Glutamatergic neuron (in vitro differentiated cells): ENCODE data around the gene MAGEA6. TPM values are rescaled to one million over a fixed set of nuclear protein-coding genes. Genes with fewer than 3 reads are reported as not detected.
A peak's percentile ranks its signal among the peaks of the same experiment; 100 is the strongest.
"Not testable (repeated sequence)": the region's sequence is repeated elsewhere in the genome, so short reads cannot be mapped to it uniquely, and the experiment has no call there.

Experiments
- DNase-seq: peaks from one replicate; pipeline ENCODE4 v3.0.0; 2022
- H3K27ac Mint-ChIP-seq: one replicate; pipeline ENCODE4 v1.8.0; 2020; ENCODE audit warnings: mild to moderate bottlenecking, mixed read lengths, inconsistent platforms; ENCODE audit not compliant: unreplicated experiment
- H3K27me3 Mint-ChIP-seq: one replicate; pipeline ENCODE4 v1.8.0; 2020; ENCODE audit warnings: mild to moderate bottlenecking, moderate library complexity, mixed read lengths, inconsistent platforms; ENCODE audit not compliant: unreplicated experiment
- H3K36me3 Mint-ChIP-seq: one replicate; pipeline ENCODE4 v1.8.0; 2020; ENCODE audit warnings: mild to moderate bottlenecking, mixed read lengths, inconsistent platforms; ENCODE audit not compliant: unreplicated experiment
- H3K4me1 Mint-ChIP-seq: one replicate; pipeline ENCODE4 v1.8.0; 2020; ENCODE audit warnings: mild to moderate bottlenecking, low read depth, mixed read lengths, inconsistent platforms; ENCODE audit not compliant: unreplicated experiment
- H3K4me3 Mint-ChIP-seq: one replicate; pipeline ENCODE4 v1.8.0; 2020; ENCODE audit warnings: mild to moderate bottlenecking, mixed read lengths, inconsistent platforms; ENCODE audit not compliant: unreplicated experiment
- H3K9me3 Mint-ChIP-seq: one replicate; pipeline ENCODE4 v1.8.0; 2020; ENCODE audit warnings: mild to moderate bottlenecking, moderate library complexity, mixed read lengths, inconsistent platforms; ENCODE audit not compliant: unreplicated experiment
- long read RNA-seq: library from polyadenylated mRNA; unstranded; transcript quantifications from one replicate; pipeline ENCODE4 v2.0.0, GENCODE V29; 2020; ENCODE audit not compliant: unreplicated experiment
- total RNA-seq: library from RNA; stranded (reverse); fragmentation: NEBNext Ultra II Directional; extraction: Animal tissue kit (Norgen Biotek cat#: 25700); gene quantifications from one replicate; pipeline ENCODE4 v1.2.1, GENCODE V29; 2021; ENCODE audit not compliant: unreplicated experiment
- TF ChIP-seq, protein P1 (sequence below): fragments of 200-600 bp; sonication (generic); IDR thresholded peaks from one replicate; pipeline ENCODE4 v1.5.0; 2021; ENCODE audit not compliant: partially characterized antibody, unreplicated experiment

Gene MAGEA6, protein sequence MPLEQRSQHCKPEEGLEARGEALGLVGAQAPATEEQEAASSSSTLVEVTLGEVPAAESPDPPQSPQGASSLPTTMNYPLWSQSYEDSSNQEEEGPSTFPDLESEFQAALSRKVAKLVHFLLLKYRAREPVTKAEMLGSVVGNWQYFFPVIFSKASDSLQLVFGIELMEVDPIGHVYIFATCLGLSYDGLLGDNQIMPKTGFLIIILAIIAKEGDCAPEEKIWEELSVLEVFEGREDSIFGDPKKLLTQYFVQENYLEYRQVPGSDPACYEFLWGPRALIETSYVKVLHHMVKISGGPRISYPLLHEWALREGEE
- 0.32 TPM for total RNA-seq
- long read RNA-seq, result 0 reads

GRCh38 chrX:152769549-152770289, at the start of gene MAGEA6:
Gene MAGEA6, minus strand, starts transcription at chrX:152769689. Its CDS starts 2,039 bp downstream, at chrX:152767650.
- H3K9me3 Mint-ChIP-seq, H3K27ac Mint-ChIP-seq, H3K4me1 Mint-ChIP-seq, H3K36me3 Mint-ChIP-seq, H3K27me3 Mint-ChIP-seq, DNase-seq, H3K4me3 Mint-ChIP-seq: not testable (repeated sequence)

- TF ChIP-seq, protein P1, sequence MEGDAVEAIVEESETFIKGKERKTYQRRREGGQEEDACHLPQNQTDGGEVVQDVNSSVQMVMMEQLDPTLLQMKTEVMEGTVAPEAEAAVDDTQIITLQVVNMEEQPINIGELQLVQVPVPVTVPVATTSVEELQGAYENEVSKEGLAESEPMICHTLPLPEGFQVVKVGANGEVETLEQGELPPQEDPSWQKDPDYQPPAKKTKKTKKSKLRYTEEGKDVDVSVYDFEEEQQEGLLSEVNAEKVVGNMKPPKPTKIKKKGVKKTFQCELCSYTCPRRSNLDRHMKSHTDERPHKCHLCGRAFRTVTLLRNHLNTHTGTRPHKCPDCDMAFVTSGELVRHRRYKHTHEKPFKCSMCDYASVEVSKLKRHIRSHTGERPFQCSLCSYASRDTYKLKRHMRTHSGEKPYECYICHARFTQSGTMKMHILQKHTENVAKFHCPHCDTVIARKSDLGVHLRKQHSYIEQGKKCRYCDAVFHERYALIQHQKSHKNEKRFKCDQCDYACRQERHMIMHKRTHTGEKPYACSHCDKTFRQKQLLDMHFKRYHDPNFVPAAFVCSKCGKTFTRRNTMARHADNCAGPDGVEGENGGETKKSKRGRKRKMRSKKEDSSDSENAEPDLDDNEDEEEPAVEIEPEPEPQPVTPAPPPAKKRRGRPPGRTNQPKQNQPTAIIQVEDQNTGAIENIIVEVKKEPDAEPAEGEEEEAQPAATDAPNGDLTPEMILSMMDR, result no peak
- DNase-seq, result no peak
- Mint-ChIP-seq H3K27ac (peak overlapping the region; percentile 28), H3K27me3 (no peaks in the 10 kb centered on the region), H3K9me3 (no peaks in the 10 kb centered on the region), H3K4me1 (peaks cover 11% of the 10 kb centered on the region), H3K36me3 (no peaks in the 10 kb centered on the region), H3K4me3 (no peak overlapping the region)
Observed at GRCh38 chrX:152819266-152819665, 49.8 kb upstream of the MAGEA6 start.

DNA sequence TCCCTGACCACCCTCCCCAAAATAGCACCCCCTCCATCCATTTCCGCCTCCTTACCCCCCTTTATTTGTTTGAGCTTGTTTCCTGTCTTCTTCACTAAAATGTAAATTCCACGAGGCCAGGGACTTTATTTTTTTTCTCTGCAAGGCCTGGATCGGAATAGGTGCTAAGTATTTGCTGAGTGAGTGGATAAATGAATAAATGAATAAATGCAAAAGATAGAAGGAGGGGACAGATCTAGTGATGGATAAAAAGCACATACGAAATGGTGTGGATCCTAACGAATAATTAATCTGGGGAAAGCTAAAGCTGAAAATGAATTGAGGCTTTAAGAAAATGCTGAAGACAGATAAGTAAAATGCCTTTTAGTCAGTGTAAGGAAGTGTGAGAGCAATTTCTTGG, 48.9 kb upstream of the MAGEA6 start:
- no peaks in the 10 kb centered on the region for H3K36me3 Mint-ChIP-seq
- H3K9me3 Mint-ChIP-seq, result peaks cover 2% of the 10 kb centered on the region
- no peaks in the 10 kb centered on the region for H3K27me3 Mint-ChIP-seq
- peak overlapping the region; percentile 28 for H3K27ac Mint-ChIP-seq
- peaks cover 12% of the 10 kb centered on the region for H3K4me1 Mint-ChIP-seq
- no peak for DNase-seq
- H3K4me3 Mint-ChIP-seq, result no peak overlapping the region
- TF ChIP-seq, protein P1, result no peak

- Mint-ChIP-seq H3K9me3 (peaks cover 2% of the 10 kb centered on the region), H3K27ac (no peak overlapping the region)
Observed at GRCh38 chrX:152817078-152817764, 47.7 kb upstream of the MAGEA6 start.

DNA sequence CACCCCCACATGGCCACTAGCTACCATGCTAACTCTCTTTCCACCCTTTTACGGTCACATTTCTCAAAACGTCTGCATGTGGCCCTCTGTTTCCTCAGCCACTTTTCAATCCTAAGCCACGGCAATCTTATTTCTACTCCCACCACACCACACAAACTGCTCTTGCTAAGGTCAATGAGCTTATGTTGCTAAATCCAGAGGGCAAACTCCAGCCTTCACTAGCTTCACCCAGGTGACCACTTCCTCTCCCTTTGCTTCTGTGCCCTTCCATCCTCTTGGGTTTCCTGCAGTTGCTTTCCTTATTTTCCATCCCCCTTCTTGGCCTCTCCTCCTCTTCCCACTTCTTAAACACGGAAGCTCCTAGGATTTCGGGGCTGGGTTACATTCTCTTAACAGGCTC, 44.6 kb upstream of the MAGEA6 start:
- Mint-ChIP-seq H3K27me3 (no peaks in the 10 kb centered on the region), H3K4me1 (peaks cover 22% of the 10 kb centered on the region), H3K27ac (no peak overlapping the region), H3K4me3 (no peak overlapping the region), H3K9me3 (peaks cover 5% of the 10 kb centered on the region), H3K36me3 (no peaks in the 10 kb centered on the region)
- DNase-seq, result no peak
- TF ChIP-seq, protein P1, result no peak

More at GRCh38 chrX:152817078-152817764, 47.7 kb upstream of the MAGEA6 start:
- H3K36me3 Mint-ChIP-seq, result no peaks in the 10 kb centered on the region
- DNase-seq, result peak; percentile 43
- H3K4me3 Mint-ChIP-seq, result no peak overlapping the region
- TF ChIP-seq, protein P1, result peak; percentile 3
- H3K27me3 Mint-ChIP-seq, result no peaks in the 10 kb centered on the region
- peaks cover 12% of the 10 kb centered on the region for H3K4me1 Mint-ChIP-seq
